IMR-90 (cell line): ENCODE results near the gene MAP2K2. TPM values are rescaled to one million over a fixed set of nuclear protein-coding genes. Genes with fewer than 3 reads are reported as not detected.

ENCODE experiments used
- ATAC-seq: fragments of 200-7000 bp; cut with Tn5 transposase; 2 replicates; pipeline ENCODE4 v1.9.1; 2020; ENCODE audit warnings: low read depth, mild to moderate bottlenecking, moderate library complexity
- BruUV-seq: library from RNA; stranded (reverse); fragments of 400-500 nt; replicated peaks from 2 replicates; lab custom pipeline; 2021; lab: Mats Ljungman, UMichigan
- CTCF ChIA-PET: fragments of 300-600 bp; formaldehyde crosslinking; extraction: SDS; loops from one replicate; lab custom pipeline; 2021; ENCODE audit warnings: antibody characterized with exemption; lab: Yijun Ruan, JAX
- POLR2A ChIA-PET: fragments of 300-600 bp; sonication (Branson Sonifier 250); formaldehyde crosslinking; loops from one replicate; lab custom pipeline; 2022; ENCODE audit warnings: antibody characterized with exemption; ENCODE audit not compliant: unreplicated experiment; lab: Charles Lee
- DNase-seq: peaks from one replicate; pipeline ENCODE4 v3.0.0; 2013
- H2AFZ ChIP-seq: replicated peaks from 2 replicates; pipeline ENCODE3; 2013; ENCODE audit warnings: low read length, mild to moderate bottlenecking; ENCODE audit not compliant: poor library complexity
- H2AK5ac ChIP-seq: 2 replicates; pipeline ENCODE4 v1.6.1; 2013; ENCODE audit warnings: low read depth, low read length, inconsistent platforms
- H2AK9ac ChIP-seq: replicated peaks from 2 replicates; pipeline ENCODE3; 2013; ENCODE audit warnings: mild to moderate bottlenecking, low read depth, low read length, moderate library complexity; ENCODE audit not compliant: poor library complexity
- H2BK120ac ChIP-seq: 2 replicates; pipeline ENCODE4 v1.6.1; 2013; ENCODE audit warnings: low read depth, low read length, inconsistent platforms
- H2BK15ac ChIP-seq: 3 replicates; pipeline ENCODE4 v1.6.1; 2013; ENCODE audit warnings: low read depth, low read length, inconsistent platforms
- H2BK20ac ChIP-seq: 2 replicates; pipeline ENCODE4 v1.6.1; 2013; ENCODE audit warnings: low read depth, mild to moderate bottlenecking, inconsistent platforms, low read length, moderate library complexity
- H2BK5ac ChIP-seq: 2 replicates; pipeline ENCODE4 v1.6.1; 2013; ENCODE audit warnings: mild to moderate bottlenecking, low read depth, low read length, inconsistent platforms; ENCODE audit not compliant: poor library complexity, severe bottlenecking
- H3K14ac ChIP-seq: replicated peaks from 2 replicates; pipeline ENCODE4 v1.6.1; 2013; ENCODE audit warnings: low read depth, low read length, inconsistent platforms
- H3K18ac ChIP-seq: 2 replicates; pipeline ENCODE4 v1.6.1; 2013; ENCODE audit warnings: low read depth, low read length, control low read depth
- H3K23ac ChIP-seq: 2 replicates; pipeline ENCODE4 v1.6.1; 2013; ENCODE audit warnings: low read depth, low read length, inconsistent platforms
- H3K27ac ChIP-seq: 2 replicates; pipeline ENCODE4 v1.5.1; 2013; ENCODE audit warnings: mild to moderate bottlenecking, control low read depth, low read length; ENCODE audit not compliant: insufficient read depth
- H3K27me3 ChIP-seq: 2 replicates; pipeline ENCODE4 v1.6.1; 2013; ENCODE audit warnings: low read length; ENCODE audit not compliant: control insufficient read depth, insufficient read depth
- H3K36me3 ChIP-seq: 2 replicates; pipeline ENCODE4 v1.6.1; 2013; ENCODE audit warnings: low read length, mixed read lengths; ENCODE audit not compliant: control insufficient read depth, insufficient read depth
- H3K4ac ChIP-seq: 2 replicates; pipeline ENCODE4 v1.6.1; 2013; ENCODE audit warnings: low read depth, low read length, inconsistent platforms
- H3K4me1 ChIP-seq: 2 replicates; pipeline ENCODE4 v1.6.1; 2013; ENCODE audit warnings: low read length, mixed read lengths; ENCODE audit not compliant: control insufficient read depth, insufficient read depth
- H3K4me2 ChIP-seq: 2 replicates; pipeline ENCODE4 v1.6.1; 2013; ENCODE audit warnings: low read depth, mild to moderate bottlenecking, control low read depth, low read length, moderate library complexity
- H3K4me3 ChIP-seq: 2 replicates; pipeline ENCODE4 v1.5.1; 2013; ENCODE audit warnings: low read depth, mild to moderate bottlenecking, control low read depth, low read length, moderate library complexity; ENCODE audit not compliant: insufficient read depth
- H3K56ac ChIP-seq: 2 replicates; pipeline ENCODE4 v1.6.1; 2013; ENCODE audit warnings: low read length, inconsistent platforms; ENCODE audit not compliant: insufficient read depth; ENCODE audit errors: extremely low read depth
- H3K79me1 ChIP-seq, 2 experiments: 2 replicates each; pipeline ENCODE4 v1.6.1; 2013; ENCODE audit warnings: low read length in 2 of 2, inconsistent platforms in 1 of 2, low read depth in 1 of 2
- H3K9ac ChIP-seq: 2 replicates; pipeline ENCODE4 v1.6.1; 2013; ENCODE audit warnings: low read depth, low read length, control low read depth
- H3K9me1 ChIP-seq: 2 replicates; pipeline ENCODE4 v1.6.1; 2013; ENCODE audit warnings: low read length, inconsistent platforms; ENCODE audit not compliant: insufficient read depth
- H3K9me3 ChIP-seq: 2 replicates; pipeline ENCODE4 v1.6.1; 2013; ENCODE audit warnings: low read length; ENCODE audit not compliant: control insufficient read depth, insufficient read depth
- H4K20me1 ChIP-seq: 2 replicates; pipeline ENCODE4 v1.6.1; 2013; ENCODE audit warnings: low read length, inconsistent platforms; ENCODE audit not compliant: insufficient read depth
- H4K5ac ChIP-seq: 2 replicates; pipeline ENCODE4 v1.6.1; 2013; ENCODE audit warnings: mild to moderate bottlenecking, low read depth, low read length, control low read depth
- H4K8ac ChIP-seq, 2 experiments: 2 replicates each; pipeline ENCODE4 v1.6.1; 2013; ENCODE audit warnings: low read depth in 2 of 2, low read length in 2 of 2, control low read depth in 1 of 2, inconsistent platforms in 1 of 2
- H4K91ac ChIP-seq: 2 replicates; pipeline ENCODE4 v1.6.1; 2013; ENCODE audit warnings: low read depth, low read length, inconsistent platforms; ENCODE audit not compliant: insufficient read depth
- ELK1 ChIP-seq: fragments of 150-350 bp; IDR thresholded peaks from 2 replicates; pipeline ENCODE4 v1.6.1; 2016; ENCODE audit warnings: low read depth, mild to moderate bottlenecking, low read length, moderate library complexity, borderline replicate concordance
- MXI1 ChIP-seq: IDR thresholded peaks from 2 replicates; pipeline ENCODE4 v1.6.1; 2012; ENCODE audit warnings: low read depth, mild to moderate bottlenecking, low read length, moderate library complexity, borderline replicate concordance
- RAD21 ChIP-seq: IDR thresholded peaks from 2 replicates; pipeline ENCODE4 v1.6.1; 2012; ENCODE audit warnings: low read length, improper control_type of control experiment
- RFX5 ChIP-seq: IDR thresholded peaks from 2 replicates; pipeline ENCODE4 v1.8.0; 2012; ENCODE audit warnings: low read depth, mild to moderate bottlenecking, low read length, moderate library complexity
- WGBS, 2 experiments: methylation state at CpG; one replicate each; pipeline versions ENCODE4 v1.1.5 to v1.1.7; 2013; ENCODE audit warnings: missing lambda C conversion rate in 2 of 2; ENCODE audit not compliant: insufficient read length in 1 of 2; ENCODE audit errors: extremely low coverage in 2 of 2; 5-methylcytosine and 5-hydroxymethylcytosine counted together
- dilution Hi-C: fragments of 300-500 bp; cut with HindIII; formaldehyde crosslinking; loops from one replicate; pipeline ENCODE4 v1.14.3; 2018; ENCODE audit warnings: low sequenced_read_pairs; ENCODE audit not compliant: unreplicated experiment
- in situ Hi-C: fragments of 300-500 bp; cut with MboI; formaldehyde crosslinking; loops from 3 replicates; pipeline ENCODE4 v1.14.3; 2019; ENCODE audit warnings: low sequenced_read_pairs, inconsistent platforms, mixed read lengths
- intact Hi-C: fragments of 100-400 bp; cut with micrococcal nuclease; formaldehyde crosslinking; loops from 2 replicates; pipeline ENCODE4 v1.10.0; 2022
- polyA plus RNA-seq, 3 experiments: library from polyadenylated mRNA; depleted of rRNA; stranded (reverse); fragments of >200 nt; gene quantifications; 2 replicates each; pipeline ENCODE4 v1.2.3, GENCODE V29; 2012; ENCODE audit warnings: low replicate concordance in 1 of 3
- total RNA-seq: library from RNA; depleted of rRNA; stranded (reverse); fragments of >200 nt; gene quantifications from 2 replicates; pipeline ENCODE4 v1.2.3, GENCODE V29; 2012

MAP2K2 gene
- total and polyA plus RNA-seq, 2 of the 4 experiments (the other 2 are of a cell fraction), result 115 to 151 TPM

- peaks cover 19% of the 10 kb centered on the region for H3K9me1 ChIP-seq
- CTCF ChIA-PET, result no interaction called here
- no peak overlapping the region for H4K8ac ChIP-seq
- H2BK20ac ChIP-seq, result no peak overlapping the region
- BruUV-seq, result no TSS peak
- no peak overlapping the region for H3K4ac ChIP-seq
- peak overlapping the region; percentile 81 for H2AK9ac ChIP-seq
- H3K23ac ChIP-seq, result no peak overlapping the region
- H4K91ac ChIP-seq, result no peak overlapping the region
- no peak overlapping the region for H3K4me2 ChIP-seq
- H3K27ac ChIP-seq, result no peak overlapping the region
- no peak overlapping the region for H2BK15ac ChIP-seq
- no peak overlapping the region for H2BK5ac ChIP-seq
- H4K20me1 ChIP-seq, result peaks cover 55% of the 10 kb centered on the region
- TF ChIP-seq RAD21, result no peak
- TF ChIP-seq ELK1, result no peak
- no peak for TF ChIP-seq RFX5
- TF ChIP-seq MXI1, result no peak
- in situ Hi-C loops, result no loop called here
- no peak overlapping the region for H2BK120ac ChIP-seq
- ATAC-seq, result no peak
- dilution Hi-C loops, result no loop called here
- H3K14ac ChIP-seq, result no peak overlapping the region
- H3K36me3 ChIP-seq, result peaks cover 26% of the 10 kb centered on the region
- POLR2A ChIA-PET, result no interaction called here
- 96% methylated on average over 3 of the region's 5 CpGs; no CpG with 5 or more reads in 1 of the 2 experiments for WGBS, 2 experiments
- no peak overlapping the region for H3K9ac ChIP-seq
- no peak overlapping the region for H4K5ac ChIP-seq
- peaks cover 16 to 63% of the 10 kb centered on the region in 2 experiments for H3K79me1 ChIP-seq
- H3K56ac ChIP-seq, result no peak overlapping the region
- H2AK5ac ChIP-seq, result no peak overlapping the region
- no peak overlapping the region for H3K18ac ChIP-seq
- H3K27me3 ChIP-seq, result no peaks in the 10 kb centered on the region
- peaks cover 12% of the 10 kb centered on the region for H3K4me1 ChIP-seq
- DNase-seq, result no peak
- no peak overlapping the region for H3K4me3 ChIP-seq
- H2AFZ ChIP-seq, result no peak overlapping the region
- intact Hi-C loops, result loop anchor here (1.0 kb wide), 1 partner anchor 49 kb away; no protein-coding TSS in a partner anchor
- H3K9me3 ChIP-seq, result no peaks in the 10 kb centered on the region
Observed at GRCh38 chr19:4121273-4121612, 2.7 kb downstream of the MAP2K2 start.
